ENCODE results near the gene NHLH1.

DNA sequence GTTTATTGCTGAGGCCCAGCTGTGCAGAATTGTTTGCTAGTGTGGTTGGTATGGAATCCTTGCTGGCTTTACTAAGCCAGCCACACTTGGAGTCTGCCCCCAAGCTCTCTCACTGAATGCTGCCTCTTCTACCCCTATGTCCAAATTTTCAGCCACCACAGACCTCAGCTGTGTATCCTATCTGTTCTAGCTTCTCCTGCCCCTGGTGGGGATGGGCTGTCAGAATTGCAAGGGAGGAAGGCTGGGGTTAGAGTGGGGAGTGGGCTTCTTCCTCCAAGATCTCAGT, 4.4 kb downstream of the NHLH1 start:
- TF ChIP-seq POLR2AphosphoS5 (IDR thresholded peaks at IDR 0.05) (no peak), EP300 (IDR thresholded peaks at IDR 0.05) (no peak)

All from esophagus muscularis mucosa (tissue), 3 donors.